Measurements from ENCODE around the gene RABGAP1L. TPM values are rescaled to one million over a fixed set of nuclear protein-coding genes. Genes with fewer than 3 reads are reported as not detected.

Gene RABGAP1L
- total RNA-seq, 1 experiment from 2014 or later, result 29.3 TPM

- RAD21 ChIA-PET (ENCODE audit: low non-redundant PET in 1 of 2, low total read pairs in 2 of 2, uncharacterized antibody in 2 of 2, unreplicated experiment in 2 of 2), result no interaction called here
- H3K4me3 ChIP-seq (replicated peaks in 1 of 2; ENCODE audit: low read depth in 1 of 2, low read length in 2 of 2), result no peak overlapping the region
- no TSS peak for BruUV-seq (replicated peaks)
- intact Hi-C loops (cut with micrococcal nuclease), result no loop called here
- H3K9me2 ChIP-seq (ENCODE audit: insufficient read depth), result no peaks in the 10 kb centered on the region
- H3K4me1 ChIP-seq (ENCODE audit: control insufficient read depth in 1 of 2, insufficient read depth in 2 of 2, low read length in 2 of 2), result peaks cover 0 to 2% of the 10 kb centered on the region in 2 experiments; a peak in 1 of 4 replicates
- no peak overlapping the region for H3K9ac ChIP-seq (ENCODE audit: low read length)
- no peaks in the 10 kb centered on the region for H3K36me3 ChIP-seq (ENCODE audit: control insufficient read depth in 1 of 2, insufficient read depth in 2 of 2, low read length in 2 of 2)
- no peaks in the 10 kb centered on the region for H4K20me1 ChIP-seq (ENCODE audit: insufficient read depth)
- no peak for DNase-seq (ENCODE audit: low read depth, low spot score)
- H3K27ac ChIP-seq (ENCODE audit: low read depth, low read length), result no peak overlapping the region
- TF ChIP-seq ELF1 (IDR thresholded peaks at IDR 0.05; ENCODE audit: borderline replicate concordance, low read depth) (no peak), CTCF (IDR thresholded peaks at IDR 0.05 in 2 of 3, conservative IDR thresholded peaks at IDR 0.05 in 1 of 3; ENCODE audit: borderline replicate concordance in 1 of 3, insufficient read depth in 1 of 3, low read depth in 2 of 3, low read length in 2 of 3) (no peak), SIN3A (IDR thresholded peaks at IDR 0.05; ENCODE audit: low read depth) (no peak), TCF7L2 (IDR thresholded peaks at IDR 0.05; ENCODE audit: borderline replicate concordance, extremely low read depth, insufficient read depth, insufficient read length) (no peak), REST (IDR thresholded peaks at IDR 0.05; ENCODE audit: low read depth) (no peak), YY1 (IDR thresholded peaks at IDR 0.05; ENCODE audit: extremely low read depth, insufficient replicate concordance, low read depth, low read length) (no peak), JUND (IDR thresholded peaks at IDR 0.05) (no peak), EGR1 (IDR thresholded peaks at IDR 0.05; ENCODE audit: low read depth) (no peak), POLR2A (IDR thresholded peaks at IDR 0.05; ENCODE audit: borderline replicate concordance, extremely low read depth, insufficient read depth, insufficient read length) (no peak), ZNF274 (IDR thresholded peaks at IDR 0.05; ENCODE audit: low read depth, low read length) (no peak), CEBPB (IDR thresholded peaks at IDR 0.05; ENCODE audit: low read depth) (no peak), FOSL1 (IDR thresholded peaks at IDR 0.05; ENCODE audit: low read depth) (no peak), SRF (IDR thresholded peaks at IDR 0.05; ENCODE audit: low read depth) (no peak), POLR2AphosphoS5 (IDR thresholded peaks at IDR 0.05; ENCODE audit: low read depth, low read length) (no peak)
- CTCF ChIA-PET, result no interaction called here
- H3K27me3 ChIP-seq (ENCODE audit: insufficient read depth, low read length), result no peaks in the 10 kb centered on the region
- H2AFZ ChIP-seq (ENCODE audit: low read depth, low read length, poor library complexity, severe bottlenecking), result no peak overlapping the region
- no peak overlapping the region for H3K4me2 ChIP-seq (ENCODE audit: low read length)
- POLR2A ChIA-PET, result no interaction called here
- ATAC-seq, result no peak
- no peaks in the 10 kb centered on the region for H3K9me3 ChIP-seq (ENCODE audit: control insufficient read depth in 1 of 2, insufficient read depth in 1 of 2, low read depth in 1 of 2, low read length in 2 of 2)
- no peaks in the 10 kb centered on the region for H3K79me2 ChIP-seq (ENCODE audit: insufficient read depth, low read length)
Observed at GRCh38 chr1:174964972-174965361, 805.6 kb downstream of the RABGAP1L start.

All from HCT116 (cell line).